ENCODE results near the gene HCN2.

Gene HCN2

GRCh38 chr19:633786-634639, 44.3 kb downstream of the HCN2 start:
- Histone ChIP-seq H3K4me1 (ENCODE audit: control insufficient read depth, insufficient read depth, low read length, poor library complexity, severe bottlenecking) (peaks cover 7% of the 10 kb centered on the region), H3K36me3 (ENCODE audit: control insufficient read depth, insufficient read depth, low read length) (peaks cover 17% of the 10 kb centered on the region), H3K9me3 (ENCODE audit: control insufficient read depth, low read length) (no peaks in the 10 kb centered on the region), H3K27ac (ENCODE audit: low read depth, low read length, severe bottlenecking) (peak overlapping the region; percentile 64), H3K4me3 (ENCODE audit: extremely low read depth, insufficient read depth, low read length, poor library complexity, severe bottlenecking) (peak overlapping the region; percentile 74)
- WGBS, 2 experiments (ENCODE audit: insufficient coverage in 2 of 2): 33 to 34% methylated on average over 23 to 26 of the region's 32 CpGs

GRCh38 chr19:634975-635652, 45.4 kb downstream of the HCN2 start:
- Histone ChIP-seq H3K4me3 (ENCODE audit: extremely low read depth, insufficient read depth, low read length, poor library complexity, severe bottlenecking) (no peak overlapping the region), H3K36me3 (ENCODE audit: control insufficient read depth, insufficient read depth, low read length) (peaks cover 13% of the 10 kb centered on the region), H3K9me3 (ENCODE audit: control insufficient read depth, low read length) (no peaks in the 10 kb centered on the region), H3K4me1 (ENCODE audit: control insufficient read depth, insufficient read depth, low read length, poor library complexity, severe bottlenecking) (peaks cover 7% of the 10 kb centered on the region), H3K27ac (ENCODE audit: low read depth, low read length, severe bottlenecking) (no peak overlapping the region)
- WGBS, 2 experiments (ENCODE audit: insufficient coverage in 2 of 2): 89 to 92% methylated on average over 13 to 16 of the region's 16 CpGs

GRCh38 chr19:638906-639252, 49.2 kb downstream of the HCN2 start:
- no peak overlapping the region for H3K27ac ChIP-seq (ENCODE audit: low read depth, low read length, severe bottlenecking)
- peak overlapping the region; percentile 37 for H3K4me3 ChIP-seq (ENCODE audit: extremely low read depth, insufficient read depth, low read length, poor library complexity, severe bottlenecking)
- H3K36me3 ChIP-seq (ENCODE audit: control insufficient read depth, insufficient read depth, low read length): no peaks in the 10 kb centered on the region
- H3K4me1 ChIP-seq (ENCODE audit: control insufficient read depth, insufficient read depth, low read length, poor library complexity, severe bottlenecking): peaks cover 3% of the 10 kb centered on the region
- H3K9me3 ChIP-seq (ENCODE audit: control insufficient read depth, low read length): no peaks in the 10 kb centered on the region
- 72 to 76% methylated on average over 13 to 15 of the region's 17 CpGs for WGBS, 2 experiments (ENCODE audit: insufficient coverage in 2 of 2)

- peak within 1 kb of the TSS; percentile 37 for H3K4me3 ChIP-seq (ENCODE audit: extremely low read depth, insufficient read depth, low read length, poor library complexity, severe bottlenecking)
- peaks cover 5% of the 10 kb centered on the region for H3K36me3 ChIP-seq (ENCODE audit: control insufficient read depth, insufficient read depth, low read length)
- H3K4me1 ChIP-seq (ENCODE audit: control insufficient read depth, insufficient read depth, low read length, poor library complexity, severe bottlenecking): no peaks in the 10 kb centered on the region
- no peaks in the 10 kb centered on the region for H3K9me3 ChIP-seq (ENCODE audit: control insufficient read depth, low read length)
- H3K27ac ChIP-seq (ENCODE audit: low read depth, low read length, severe bottlenecking): no peak within 1 kb of the TSS
- WGBS, 2 experiments (ENCODE audit: insufficient coverage in 2 of 2): 8 to 9% methylated on average over 67 to 82 of the region's 109 CpGs
These were observed 49.8 kb downstream of the HCN2 start, which contains the start of gene FGF22 for GRCh38 chr19:639253-640160. FGF22 (plus strand) TSS chr19:639879; CDS start chr19:639926, 47 bp downstream.

GRCh38 chr19:640161-640558, 50.5 kb downstream of the HCN2 start:
- Histone ChIP-seq H3K9me3 (ENCODE audit: control insufficient read depth, low read length) (no peaks in the 10 kb centered on the region), H3K27ac (ENCODE audit: low read depth, low read length, severe bottlenecking) (no peak overlapping the region), H3K4me3 (ENCODE audit: extremely low read depth, insufficient read depth, low read length, poor library complexity, severe bottlenecking) (peak overlapping the region; percentile 24), H3K4me1 (ENCODE audit: control insufficient read depth, insufficient read depth, low read length, poor library complexity, severe bottlenecking) (no peaks in the 10 kb centered on the region), H3K36me3 (ENCODE audit: control insufficient read depth, insufficient read depth, low read length) (peaks cover 5% of the 10 kb centered on the region)
- WGBS, 2 experiments (ENCODE audit: insufficient coverage in 2 of 2): 54 to 57% methylated on average over 22 to 23 of the region's 25 CpGs

GRCh38 chr19:640606-641189, 51.0 kb downstream of the HCN2 start:
- H3K27ac ChIP-seq (ENCODE audit: low read depth, low read length, severe bottlenecking): no peak overlapping the region
- no peaks in the 10 kb centered on the region for H3K9me3 ChIP-seq (ENCODE audit: control insufficient read depth, low read length)
- no peak overlapping the region for H3K4me3 ChIP-seq (ENCODE audit: extremely low read depth, insufficient read depth, low read length, poor library complexity, severe bottlenecking)
- peaks cover 8% of the 10 kb centered on the region for H3K36me3 ChIP-seq (ENCODE audit: control insufficient read depth, insufficient read depth, low read length)
- 94 to 95% methylated on average over 24 to 27 of the region's 31 CpGs for WGBS, 2 experiments (ENCODE audit: insufficient coverage in 2 of 2)
- H3K4me1 ChIP-seq (ENCODE audit: control insufficient read depth, insufficient read depth, low read length, poor library complexity, severe bottlenecking): no peaks in the 10 kb centered on the region

- 94 to 95% methylated on average over 15 to 17 of the region's 17 CpGs for WGBS, 2 experiments (ENCODE audit: insufficient coverage in 2 of 2)
- Histone ChIP-seq H3K9me3 (ENCODE audit: control insufficient read depth, low read length) (no peaks in the 10 kb centered on the region), H3K4me1 (ENCODE audit: control insufficient read depth, insufficient read depth, low read length, poor library complexity, severe bottlenecking) (no peaks in the 10 kb centered on the region)
These were observed 52.0 kb downstream of the HCN2 start for GRCh38 chr19:641702-642101.

GRCh38 chr19:642767-643727, 53.4 kb downstream of the HCN2 start:
- H3K36me3 ChIP-seq (ENCODE audit: control insufficient read depth, insufficient read depth, low read length): peaks cover 31% of the 10 kb centered on the region
- no peaks in the 10 kb centered on the region for H3K4me1 ChIP-seq (ENCODE audit: control insufficient read depth, insufficient read depth, low read length, poor library complexity, severe bottlenecking)
- no peak overlapping the region for H3K4me3 ChIP-seq (ENCODE audit: extremely low read depth, insufficient read depth, low read length, poor library complexity, severe bottlenecking)
- no peaks in the 10 kb centered on the region for H3K9me3 ChIP-seq (ENCODE audit: control insufficient read depth, low read length)
- no peak overlapping the region for H3K27ac ChIP-seq (ENCODE audit: low read depth, low read length, severe bottlenecking)
- 93 to 94% methylated on average over 51 to 60 of the region's 70 CpGs for WGBS, 2 experiments (ENCODE audit: insufficient coverage in 2 of 2)

More at GRCh38 chr19:641702-642101, 52.0 kb downstream of the HCN2 start:
- Histone ChIP-seq H3K36me3 (ENCODE audit: control insufficient read depth, insufficient read depth, low read length) (peaks cover 18% of the 10 kb centered on the region), H3K4me3 (ENCODE audit: extremely low read depth, insufficient read depth, low read length, poor library complexity, severe bottlenecking) (no peak overlapping the region), H3K27ac (ENCODE audit: low read depth, low read length, severe bottlenecking) (no peak overlapping the region)

GRCh38 chr19:643736-644135, 54.1 kb downstream of the HCN2 start:
- H3K36me3 ChIP-seq (ENCODE audit: control insufficient read depth, insufficient read depth, low read length): peaks cover 36% of the 10 kb centered on the region
- 94% methylated on average over 22 to 24 of the region's 24 CpGs for WGBS, 2 experiments (ENCODE audit: insufficient coverage in 2 of 2)
- H3K9me3 ChIP-seq (ENCODE audit: control insufficient read depth, low read length): no peaks in the 10 kb centered on the region
- H3K4me1 ChIP-seq (ENCODE audit: control insufficient read depth, insufficient read depth, low read length, poor library complexity, severe bottlenecking): no peaks in the 10 kb centered on the region
- no peak overlapping the region for H3K4me3 ChIP-seq (ENCODE audit: extremely low read depth, insufficient read depth, low read length, poor library complexity, severe bottlenecking)
- no peak overlapping the region for H3K27ac ChIP-seq (ENCODE audit: low read depth, low read length, severe bottlenecking)

Measured in mesodermal cell (in vitro differentiated cells).